ENCODE measurements around the gene GSTA4. TPM values are rescaled to one million over a fixed set of nuclear protein-coding genes. Genes with fewer than 3 reads are reported as not detected.

Gene GSTA4
- total and polyA plus RNA-seq, 2 experiments from 2014 or later, result 19.3 to 29.9 TPM

DNA sequence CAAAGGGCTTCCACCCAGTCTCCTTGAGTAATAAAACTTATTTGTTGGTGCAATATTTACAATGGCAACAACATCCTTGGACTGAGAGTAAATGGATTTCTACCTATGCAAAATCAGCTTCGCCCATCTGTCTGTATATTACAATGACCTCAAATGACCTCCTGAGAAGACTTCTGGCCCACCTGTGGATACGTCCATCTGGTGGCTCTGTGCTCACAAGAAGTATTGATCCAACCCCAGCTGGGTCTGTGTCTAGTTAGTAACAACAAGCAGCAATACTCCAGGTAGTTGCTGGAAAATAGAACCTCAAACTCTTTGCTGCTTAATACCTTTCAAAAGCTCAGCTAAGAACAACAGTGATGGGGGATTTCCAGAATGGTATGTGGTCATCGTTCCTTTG is 34.7 kb upstream of the GSTA4 start:
- no peak overlapping the region for H3K4me2 ChIP-seq
- no peak overlapping the region for H3K4me3 ChIP-seq
- no peaks in the 10 kb centered on the region for H3K79me2 ChIP-seq (replicated peaks; ENCODE audit: insufficient read depth)
- Mint-ChIP-seq H3K27me3 (ENCODE audit: insufficient read depth, low read depth, poor library complexity) (no peaks in the 10 kb centered on the region), H3K4me3 (no peak overlapping the region), H3K27ac (no peak overlapping the region), H3K4me1 (peaks cover 3% of the 10 kb centered on the region; the same call in 1 of the 3 replicates), H3K9me3 (no peaks in the 10 kb centered on the region), H3K36me3 (ENCODE audit: low read depth) (peaks cover 8% of the 10 kb centered on the region)
- no peaks in the 10 kb centered on the region for H3K4me1 ChIP-seq (ENCODE audit: insufficient read depth)
- H3F3A ChIP-seq (replicated peaks; ENCODE audit: low read depth), result no peaks in the 10 kb centered on the region
- no peaks in the 10 kb centered on the region for H3K9me2 ChIP-seq (ENCODE audit: insufficient read depth)
- no peaks in the 10 kb centered on the region for H4K20me1 ChIP-seq (replicated peaks; ENCODE audit: insufficient read depth)
- H2AFZ ChIP-seq, result no peak overlapping the region
- no peak overlapping the region for H3K27ac ChIP-seq (ENCODE audit: low read depth)
- no peak for TF ChIP-seq POLR2AphosphoS5 (IDR thresholded peaks at IDR 0.05; ENCODE audit: low read depth)
- TF ChIP-seq, protein P1, sequence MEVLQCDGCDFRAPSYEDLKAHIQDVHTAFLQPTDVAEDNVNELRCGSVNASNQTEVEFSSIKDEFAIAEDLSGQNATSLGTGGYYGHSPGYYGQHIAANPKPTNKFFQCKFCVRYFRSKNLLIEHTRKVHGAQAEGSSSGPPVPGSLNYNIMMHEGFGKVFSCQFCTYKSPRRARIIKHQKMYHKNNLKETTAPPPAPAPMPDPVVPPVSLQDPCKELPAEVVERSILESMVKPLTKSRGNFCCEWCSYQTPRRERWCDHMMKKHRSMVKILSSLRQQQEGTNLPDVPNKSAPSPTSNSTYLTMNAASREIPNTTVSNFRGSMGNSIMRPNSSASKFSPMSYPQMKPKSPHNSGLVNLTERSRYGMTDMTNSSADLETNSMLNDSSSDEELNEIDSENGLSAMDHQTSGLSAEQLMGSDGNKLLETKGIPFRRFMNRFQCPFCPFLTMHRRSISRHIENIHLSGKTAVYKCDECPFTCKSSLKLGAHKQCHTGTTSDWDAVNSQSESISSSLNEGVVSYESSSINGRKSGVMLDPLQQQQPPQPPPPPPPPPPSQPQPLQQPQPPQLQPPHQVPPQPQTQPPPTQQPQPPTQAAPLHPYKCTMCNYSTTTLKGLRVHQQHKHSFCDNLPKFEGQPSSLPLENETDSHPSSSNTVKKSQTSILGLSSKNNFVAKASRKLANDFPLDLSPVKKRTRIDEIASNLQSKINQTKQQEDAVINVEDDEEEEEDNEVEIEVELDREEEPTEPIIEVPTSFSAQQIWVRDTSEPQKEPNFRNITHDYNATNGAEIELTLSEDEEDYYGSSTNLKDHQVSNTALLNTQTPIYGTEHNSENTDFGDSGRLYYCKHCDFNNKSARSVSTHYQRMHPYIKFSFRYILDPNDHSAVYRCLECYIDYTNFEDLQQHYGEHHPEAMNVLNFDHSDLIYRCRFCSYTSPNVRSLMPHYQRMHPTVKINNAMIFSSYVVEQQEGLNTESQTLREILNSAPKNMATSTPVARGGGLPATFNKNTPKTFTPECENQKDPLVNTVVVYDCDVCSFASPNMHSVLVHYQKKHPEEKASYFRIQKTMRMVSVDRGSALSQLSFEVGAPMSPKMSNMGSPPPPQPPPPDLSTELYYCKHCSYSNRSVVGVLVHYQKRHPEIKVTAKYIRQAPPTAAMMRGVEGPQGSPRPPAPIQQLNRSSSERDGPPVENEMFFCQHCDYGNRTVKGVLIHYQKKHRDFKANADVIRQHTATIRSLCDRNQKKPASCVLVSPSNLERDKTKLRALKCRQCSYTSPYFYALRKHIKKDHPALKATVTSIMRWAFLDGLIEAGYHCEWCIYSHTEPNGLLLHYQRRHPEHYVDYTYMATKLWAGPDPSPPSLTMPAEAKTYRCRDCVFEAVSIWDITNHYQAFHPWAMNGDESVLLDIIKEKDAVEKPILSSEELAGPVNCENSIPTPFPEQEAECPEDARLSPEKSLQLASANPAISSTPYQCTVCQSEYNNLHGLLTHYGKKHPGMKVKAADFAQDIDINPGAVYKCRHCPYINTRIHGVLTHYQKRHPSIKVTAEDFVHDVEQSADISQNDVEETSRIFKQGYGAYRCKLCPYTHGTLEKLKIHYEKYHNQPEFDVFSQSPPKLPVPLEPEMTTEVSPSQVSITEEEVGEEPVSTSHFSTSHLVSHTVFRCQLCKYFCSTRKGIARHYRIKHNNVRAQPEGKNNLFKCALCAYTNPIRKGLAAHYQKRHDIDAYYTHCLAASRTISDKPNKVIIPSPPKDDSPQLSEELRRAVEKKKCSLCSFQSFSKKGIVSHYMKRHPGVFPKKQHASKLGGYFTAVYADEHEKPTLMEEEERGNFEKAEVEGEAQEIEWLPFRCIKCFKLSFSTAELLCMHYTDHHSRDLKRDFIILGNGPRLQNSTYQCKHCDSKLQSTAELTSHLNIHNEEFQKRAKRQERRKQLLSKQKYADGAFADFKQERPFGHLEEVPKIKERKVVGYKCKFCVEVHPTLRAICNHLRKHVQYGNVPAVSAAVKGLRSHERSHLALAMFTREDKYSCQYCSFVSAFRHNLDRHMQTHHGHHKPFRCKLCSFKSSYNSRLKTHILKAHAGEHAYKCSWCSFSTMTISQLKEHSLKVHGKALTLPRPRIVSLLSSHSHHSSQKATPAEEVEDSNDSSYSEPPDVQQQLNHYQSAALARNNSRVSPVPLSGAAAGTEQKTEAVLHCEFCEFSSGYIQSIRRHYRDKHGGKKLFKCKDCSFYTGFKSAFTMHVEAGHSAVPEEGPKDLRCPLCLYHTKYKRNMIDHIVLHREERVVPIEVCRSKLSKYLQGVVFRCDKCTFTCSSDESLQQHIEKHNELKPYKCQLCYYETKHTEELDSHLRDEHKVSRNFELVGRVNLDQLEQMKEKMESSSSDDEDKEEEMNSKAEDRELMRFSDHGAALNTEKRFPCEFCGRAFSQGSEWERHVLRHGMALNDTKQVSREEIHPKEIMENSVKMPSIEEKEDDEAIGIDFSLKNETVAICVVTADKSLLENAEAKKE (CRISPR knock-in tag; IDR thresholded peaks at IDR 0.05), result no peak
- no peak for DNase-seq (ENCODE audit: low spot score)
- H3K27me3 ChIP-seq (ENCODE audit: insufficient read depth), result no peaks in the 10 kb centered on the region
- 0 out of 2 replicates have a peak, but pooled peaks cover 3% of the 10 kb centered on the region for H3K36me3 ChIP-seq (ENCODE audit: insufficient read depth)
- ATAC-seq, result no peak

DNA sequence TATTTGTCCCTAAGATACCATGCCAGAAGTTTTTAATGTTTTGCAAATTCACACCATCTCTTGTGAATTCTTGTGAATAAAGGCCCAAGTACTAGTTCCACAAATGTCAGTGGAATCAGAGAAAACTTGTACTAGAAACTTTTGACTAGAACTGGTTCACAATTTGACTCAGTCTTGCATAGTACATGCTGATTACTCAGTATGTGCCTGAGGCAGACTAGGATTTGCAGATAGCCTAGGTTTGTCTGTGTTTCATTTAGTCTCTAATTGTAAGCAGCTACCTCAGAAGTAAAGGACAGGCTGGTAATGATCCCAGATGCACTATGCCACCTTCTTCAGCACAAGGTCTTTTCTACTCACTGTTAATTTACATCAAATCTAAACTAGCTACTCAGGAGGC is 34.2 kb upstream of the GSTA4 start:
- H4K20me1 ChIP-seq (replicated peaks; ENCODE audit: insufficient read depth), result no peaks in the 10 kb centered on the region
- no peak for TF ChIP-seq CREB1 (CRISPR knock-in tag; IDR thresholded peaks at IDR 0.05; ENCODE audit: low read depth)
- no peak for TF ChIP-seq ZNF331 (CRISPR knock-in tag; IDR thresholded peaks at IDR 0.05; ENCODE audit: low read depth)
- TF ChIP-seq, protein P2, sequence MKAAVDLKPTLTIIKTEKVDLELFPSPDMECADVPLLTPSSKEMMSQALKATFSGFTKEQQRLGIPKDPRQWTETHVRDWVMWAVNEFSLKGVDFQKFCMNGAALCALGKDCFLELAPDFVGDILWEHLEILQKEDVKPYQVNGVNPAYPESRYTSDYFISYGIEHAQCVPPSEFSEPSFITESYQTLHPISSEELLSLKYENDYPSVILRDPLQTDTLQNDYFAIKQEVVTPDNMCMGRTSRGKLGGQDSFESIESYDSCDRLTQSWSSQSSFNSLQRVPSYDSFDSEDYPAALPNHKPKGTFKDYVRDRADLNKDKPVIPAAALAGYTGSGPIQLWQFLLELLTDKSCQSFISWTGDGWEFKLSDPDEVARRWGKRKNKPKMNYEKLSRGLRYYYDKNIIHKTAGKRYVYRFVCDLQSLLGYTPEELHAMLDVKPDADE (IDR thresholded peaks at IDR 0.05), result no peak
- TF ChIP-seq, protein P3, sequence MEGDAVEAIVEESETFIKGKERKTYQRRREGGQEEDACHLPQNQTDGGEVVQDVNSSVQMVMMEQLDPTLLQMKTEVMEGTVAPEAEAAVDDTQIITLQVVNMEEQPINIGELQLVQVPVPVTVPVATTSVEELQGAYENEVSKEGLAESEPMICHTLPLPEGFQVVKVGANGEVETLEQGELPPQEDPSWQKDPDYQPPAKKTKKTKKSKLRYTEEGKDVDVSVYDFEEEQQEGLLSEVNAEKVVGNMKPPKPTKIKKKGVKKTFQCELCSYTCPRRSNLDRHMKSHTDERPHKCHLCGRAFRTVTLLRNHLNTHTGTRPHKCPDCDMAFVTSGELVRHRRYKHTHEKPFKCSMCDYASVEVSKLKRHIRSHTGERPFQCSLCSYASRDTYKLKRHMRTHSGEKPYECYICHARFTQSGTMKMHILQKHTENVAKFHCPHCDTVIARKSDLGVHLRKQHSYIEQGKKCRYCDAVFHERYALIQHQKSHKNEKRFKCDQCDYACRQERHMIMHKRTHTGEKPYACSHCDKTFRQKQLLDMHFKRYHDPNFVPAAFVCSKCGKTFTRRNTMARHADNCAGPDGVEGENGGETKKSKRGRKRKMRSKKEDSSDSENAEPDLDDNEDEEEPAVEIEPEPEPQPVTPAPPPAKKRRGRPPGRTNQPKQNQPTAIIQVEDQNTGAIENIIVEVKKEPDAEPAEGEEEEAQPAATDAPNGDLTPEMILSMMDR (conservative IDR thresholded peaks at IDR 0.05; ENCODE audit: low read depth in 2 of 2), result no peak
- no peak for TF ChIP-seq NANOG (IDR thresholded peaks at IDR 0.05; ENCODE audit: borderline replicate concordance)
- no peak for TF ChIP-seq STAT1 (IDR thresholded peaks at IDR 0.05; ENCODE audit: unreplicated experiment)
- TF ChIP-seq EZH2 (IDR thresholded peaks at IDR 0.05; ENCODE audit: low read depth, unreplicated experiment), result no peak
- no peak for TF ChIP-seq ZNF114 (CRISPR knock-in tag; IDR thresholded peaks at IDR 0.05)
- no peak for TF ChIP-seq POLR2AphosphoS5 (IDR thresholded peaks at IDR 0.05; ENCODE audit: low read depth)
- H2AFZ ChIP-seq, result no peak overlapping the region
- Mint-ChIP-seq H3K4me3 (no peak overlapping the region), H3K4me1 (peaks cover 3% of the 10 kb centered on the region; the same call in 1 of the 3 replicates), H3K27me3 (ENCODE audit: insufficient read depth, low read depth, poor library complexity) (no peaks in the 10 kb centered on the region), H3K9me3 (no peaks in the 10 kb centered on the region), H3K27ac (no peak overlapping the region), H3K36me3 (ENCODE audit: low read depth) (peaks cover 8% of the 10 kb centered on the region)
- no peak overlapping the region for H3K4me2 ChIP-seq
- H3K4me3 ChIP-seq, result no peak overlapping the region
- DNase-seq (ENCODE audit: low spot score) (no peak), ATAC-seq (no peak)
- H3K4me1 ChIP-seq (ENCODE audit: insufficient read depth), result no peaks in the 10 kb centered on the region
- no peaks in the 10 kb centered on the region for H3K36me3 ChIP-seq (ENCODE audit: insufficient read depth)
- H3F3A ChIP-seq (replicated peaks; ENCODE audit: low read depth), result no peaks in the 10 kb centered on the region
- H3K9me2 ChIP-seq (ENCODE audit: insufficient read depth), result no peaks in the 10 kb centered on the region
- no peaks in the 10 kb centered on the region for H3K27me3 ChIP-seq (ENCODE audit: insufficient read depth)
- H3K79me2 ChIP-seq (replicated peaks; ENCODE audit: insufficient read depth), result no peaks in the 10 kb centered on the region
- H3K27ac ChIP-seq (ENCODE audit: low read depth), result no peak overlapping the region
